Measurements from ENCODE around the gene FPR1. TPM values are rescaled to one million over a fixed set of nuclear protein-coding genes. Genes with fewer than 3 reads are reported as not detected.

FPR1 gene
- polyA plus RNA-seq, 3 donors: 372 to 1,265 (median 991) TPM

DNA sequence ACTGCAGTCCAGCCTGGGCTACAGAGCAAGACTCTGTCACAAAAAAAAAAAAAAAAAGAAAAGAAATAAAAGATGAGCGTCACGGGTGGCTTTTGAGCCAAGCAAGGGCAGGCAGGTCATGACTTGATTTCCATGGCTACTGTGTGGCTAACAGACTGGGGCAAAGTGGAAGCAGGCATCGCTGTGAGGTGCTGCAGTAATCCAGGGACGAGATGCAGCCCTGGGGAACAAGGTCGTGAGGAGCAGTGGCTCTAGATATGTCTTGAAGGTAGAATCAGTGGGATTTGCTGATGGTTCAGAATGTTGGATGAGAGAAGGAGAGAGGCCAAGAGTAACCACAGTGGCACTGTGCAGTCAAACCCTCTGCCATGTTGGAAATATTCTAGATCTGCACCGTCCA is 42.1 kb downstream of the FPR1 start:
- H3K9me3 Mint-ChIP-seq: peaks cover 0 to 2% (median 0%) of the 10 kb centered on the region in 7 donors
- TF ChIP-seq, protein P1, sequence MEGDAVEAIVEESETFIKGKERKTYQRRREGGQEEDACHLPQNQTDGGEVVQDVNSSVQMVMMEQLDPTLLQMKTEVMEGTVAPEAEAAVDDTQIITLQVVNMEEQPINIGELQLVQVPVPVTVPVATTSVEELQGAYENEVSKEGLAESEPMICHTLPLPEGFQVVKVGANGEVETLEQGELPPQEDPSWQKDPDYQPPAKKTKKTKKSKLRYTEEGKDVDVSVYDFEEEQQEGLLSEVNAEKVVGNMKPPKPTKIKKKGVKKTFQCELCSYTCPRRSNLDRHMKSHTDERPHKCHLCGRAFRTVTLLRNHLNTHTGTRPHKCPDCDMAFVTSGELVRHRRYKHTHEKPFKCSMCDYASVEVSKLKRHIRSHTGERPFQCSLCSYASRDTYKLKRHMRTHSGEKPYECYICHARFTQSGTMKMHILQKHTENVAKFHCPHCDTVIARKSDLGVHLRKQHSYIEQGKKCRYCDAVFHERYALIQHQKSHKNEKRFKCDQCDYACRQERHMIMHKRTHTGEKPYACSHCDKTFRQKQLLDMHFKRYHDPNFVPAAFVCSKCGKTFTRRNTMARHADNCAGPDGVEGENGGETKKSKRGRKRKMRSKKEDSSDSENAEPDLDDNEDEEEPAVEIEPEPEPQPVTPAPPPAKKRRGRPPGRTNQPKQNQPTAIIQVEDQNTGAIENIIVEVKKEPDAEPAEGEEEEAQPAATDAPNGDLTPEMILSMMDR (IDR thresholded peaks at IDR 0.05): no peak
- H3K27ac Mint-ChIP-seq: no peak overlapping the region
- H3K27me3 Mint-ChIP-seq (ENCODE audit: low read depth in 3 of 3): peaks cover 8 to 37% (median 25%) of the 10 kb centered on the region in 3 donors
- WGBS (ENCODE audit: insufficient coverage): 95% methylated on average over 6 of the region's 6 CpGs
- peaks cover 13% of the 10 kb centered on the region for H3K79me2 ChIP-seq (ENCODE audit: insufficient read depth, low read length)
- no peak overlapping the region for H3K4me3 ChIP-seq (replicated peaks in 1 of 3; ENCODE audit: low read depth in 2 of 3, low read length in 3 of 3)
- H3K9me3 ChIP-seq (replicated peaks in 1 of 2; ENCODE audit: control insufficient read depth in 1 of 2, insufficient read depth in 1 of 2, low read length in 2 of 2): no peaks in the 10 kb centered on the region
- peaks cover 29 to 37% of the 10 kb centered on the region in 2 donors for H3K4me1 ChIP-seq (ENCODE audit: control insufficient read depth in 1 of 2, insufficient read depth in 2 of 2, low read length in 2 of 2)
- peaks cover 33% of the 10 kb centered on the region in 2 donors for H3K36me3 Mint-ChIP-seq
- H3K4me3 Mint-ChIP-seq: peak overlapping the region in 1 of 2 donors; percentile 28
- H3K27me3 ChIP-seq (ENCODE audit: control insufficient read depth in 2 of 2, insufficient read depth in 2 of 2, low read length in 2 of 2): peaks cover 0 to 9% of the 10 kb centered on the region in 2 donors
- H3K4me2 ChIP-seq (replicated peaks; ENCODE audit: extremely low read depth, low read length, poor library complexity, severe bottlenecking): no peak overlapping the region
- H4K20me1 ChIP-seq (ENCODE audit: insufficient read depth, low read length): no peaks in the 10 kb centered on the region
- peaks cover 41% of the 10 kb centered on the region for H3K4me1 Mint-ChIP-seq
- peaks cover 9 to 18% of the 10 kb centered on the region in 2 donors for H3K36me3 ChIP-seq (replicated peaks in 1 of 2; ENCODE audit: control insufficient read depth in 1 of 2, insufficient read depth in 2 of 2, low read length in 2 of 2)
- no peak overlapping the region for H3K9ac ChIP-seq (ENCODE audit: insufficient read depth, low read length, poor library complexity, severe bottlenecking)
- no peak overlapping the region for H2AFZ ChIP-seq (ENCODE audit: insufficient read depth, low read depth, low read length, poor library complexity, severe bottlenecking)
- intact Hi-C loops (cut with micrococcal nuclease): no loop called here
- no peak overlapping the region for H3K27ac ChIP-seq (ENCODE audit: low read depth in 1 of 2, low read length in 2 of 2)
- no peak for DNase-seq

DNA sequence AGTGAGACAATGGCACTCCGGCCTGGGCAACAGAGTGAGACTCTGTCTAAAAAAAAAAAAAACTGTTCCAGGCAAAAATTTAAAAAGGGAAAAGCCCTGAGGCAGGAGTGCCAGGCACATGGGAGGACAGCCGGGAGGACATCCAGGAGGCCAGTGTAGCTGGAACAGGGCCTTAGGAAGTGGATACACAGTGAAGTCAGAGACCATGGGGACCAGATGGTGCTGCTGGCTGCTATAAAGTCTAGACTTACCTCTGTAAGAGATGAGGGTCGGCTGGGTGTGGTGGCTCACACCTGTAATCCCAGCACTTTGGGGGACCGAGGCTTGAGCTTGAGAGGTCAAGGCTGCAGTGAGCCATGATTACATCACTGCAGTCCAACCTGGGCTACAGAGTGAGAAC is 42.9 kb downstream of the FPR1 start:
- peak overlapping the region in 1 of 2 donors; percentile 64 for H3K4me3 Mint-ChIP-seq
- Histone ChIP-seq H3K4me3 (replicated peaks in 1 of 3; ENCODE audit: low read depth in 2 of 3, low read length in 3 of 3) (no peak overlapping the region), H3K4me1 (ENCODE audit: control insufficient read depth in 1 of 2, insufficient read depth in 2 of 2, low read length in 2 of 2) (peaks cover 31 to 43% of the 10 kb centered on the region in 2 donors), H3K4me2 (replicated peaks; ENCODE audit: extremely low read depth, low read length, poor library complexity, severe bottlenecking) (no peak overlapping the region), H2AFZ (ENCODE audit: insufficient read depth, low read depth, low read length, poor library complexity, severe bottlenecking) (no peak overlapping the region), H3K9ac (ENCODE audit: insufficient read depth, low read length, poor library complexity, severe bottlenecking) (no peak overlapping the region), H3K27me3 (ENCODE audit: control insufficient read depth in 2 of 2, insufficient read depth in 2 of 2, low read length in 2 of 2) (peaks cover 0 to 9% of the 10 kb centered on the region in 2 donors), H3K79me2 (ENCODE audit: insufficient read depth, low read length) (peaks cover 17% of the 10 kb centered on the region), H3K27ac (ENCODE audit: low read depth in 1 of 2, low read length in 2 of 2) (no peak overlapping the region), H4K20me1 (ENCODE audit: insufficient read depth, low read length) (no peaks in the 10 kb centered on the region), H3K9me3 (replicated peaks in 1 of 2; ENCODE audit: control insufficient read depth in 1 of 2, insufficient read depth in 1 of 2, low read length in 2 of 2) (no peaks in the 10 kb centered on the region), H3K36me3 (replicated peaks in 1 of 2; ENCODE audit: control insufficient read depth in 1 of 2, insufficient read depth in 2 of 2, low read length in 2 of 2) (peaks cover 9 to 18% of the 10 kb centered on the region in 2 donors)
- 96% methylated on average over 4 of the region's 4 CpGs for WGBS (ENCODE audit: insufficient coverage)
- peaks cover 42% of the 10 kb centered on the region for H3K4me1 Mint-ChIP-seq
- no peak for DNase-seq
- TF ChIP-seq, protein P1 (IDR thresholded peaks at IDR 0.05): no peak
- H3K27me3 Mint-ChIP-seq (ENCODE audit: low read depth in 3 of 3): peaks cover 10 to 38% (median 25%) of the 10 kb centered on the region in 3 donors
- peaks cover 33 to 36% of the 10 kb centered on the region in 2 donors for H3K36me3 Mint-ChIP-seq
- peaks cover 0 to 2% (median 0%) of the 10 kb centered on the region in 7 donors for H3K9me3 Mint-ChIP-seq
- H3K27ac Mint-ChIP-seq: peak overlapping the region in 1 of 7 donors; percentile 14
- intact Hi-C loops (cut with micrococcal nuclease): no loop called here
